HEK293 (cell line): ENCODE measurements around the gene SLC31A1.

Experiments
- CTCF ChIA-PET: fragments of 350-600 bp; formaldehyde crosslinking; extraction: SDS; loops from one replicate; lab custom pipeline; 2021; ENCODE audit warnings: antibody characterized with exemption; lab: Yijun Ruan, JAX
- POLR2A ChIA-PET: fragments of 300-600 bp; formaldehyde crosslinking; extraction: SDS; loops from one replicate; lab custom pipeline; 2020; ENCODE audit warnings: antibody characterized with exemption, inconsistent platforms; lab: Yijun Ruan, JAX
- H3K27ac ChIP-seq: fragments of 200-500 bp; sonication (Bioruptor generic); 2 replicates; pipeline ENCODE4 v1.5.1; 2014; ENCODE audit warnings: low read depth, low read length, control low read depth, inconsistent platforms; ENCODE audit errors: extremely low read depth
- H3K36me3 ChIP-seq, 2 experiments: fragments of 200-500 bp in 1 of 2; sonication (Bioruptor generic) in 1 of 2; 1 replicate in 1 of 2; 2 replicates in 1 of 2; pipeline ENCODE4 v1.5.1; 2014 to 2017; ENCODE audit warnings: inconsistent platforms in 2 of 2, low read length in 2 of 2; ENCODE audit not compliant: control insufficient read depth in 2 of 2, insufficient read depth in 1 of 2
- H3K4me1 ChIP-seq: fragments of 200-500 bp; sonication (Bioruptor generic); 2 replicates; pipeline ENCODE4 v1.5.1; 2014; ENCODE audit warnings: mild to moderate bottlenecking, low read length, inconsistent platforms; ENCODE audit not compliant: control insufficient read depth, insufficient read depth
- H3K4me3 ChIP-seq: 2 replicates; pipeline ENCODE4 v1.5.1; 2011; ENCODE audit warnings: low read depth, mild to moderate bottlenecking, control low read depth, low read length, moderate library complexity
- H3K9me3 ChIP-seq: fragments of 200-500 bp; sonication (Bioruptor generic); 2 replicates; pipeline ENCODE4 v1.5.1; 2014; ENCODE audit warnings: low read depth, low read length, inconsistent platforms; ENCODE audit not compliant: control insufficient read depth, insufficient read depth
- KLF9 ChIP-seq: fragments of 450-650 bp; formaldehyde crosslinking; IDR thresholded peaks from 2 replicates; pipeline ENCODE4 v1.5.1; 2016; ENCODE audit warnings: missing biosample characterization, missing genetic modification characterization, low read depth
- OVOL3 ChIP-seq: fragments of 450-650 bp; formaldehyde crosslinking; IDR thresholded peaks from 2 replicates; pipeline ENCODE4 v1.5.1; 2016; ENCODE audit warnings: missing biosample characterization, missing genetic modification characterization
- PRDM4 ChIP-seq: fragments of 450-650 bp; formaldehyde crosslinking; IDR thresholded peaks from 2 replicates; pipeline ENCODE4 v1.5.1; 2017; ENCODE audit warnings: missing biosample characterization, missing genetic modification characterization
- REPIN1 ChIP-seq: fragments of 450-650 bp; formaldehyde crosslinking; IDR thresholded peaks from 2 replicates; pipeline ENCODE4 v1.5.1; 2017; ENCODE audit warnings: missing biosample characterization, missing genetic modification characterization, low read depth
- YY1 ChIP-seq: fragments of 450-650 bp; formaldehyde crosslinking; IDR thresholded peaks from 2 replicates; pipeline ENCODE4 v1.5.1; 2018; ENCODE audit warnings: missing biosample characterization, missing genetic modification characterization
- ZBTB26 ChIP-seq: fragments of 450-650 bp; formaldehyde crosslinking; optimal IDR thresholded peaks from 2 replicates; pipeline ENCODE3; 2016; ENCODE audit warnings: missing biosample characterization, mild to moderate bottlenecking, missing genetic modification characterization
- ZFHX2 ChIP-seq: fragments of 450-650 bp; formaldehyde crosslinking; conservative IDR thresholded peaks from 2 replicates; pipeline ENCODE4 v1.5.1; 2016; ENCODE audit warnings: missing biosample characterization, missing genetic modification characterization
- ZIC2 ChIP-seq: fragments of 450-650 bp; formaldehyde crosslinking; IDR thresholded peaks from 2 replicates; pipeline ENCODE4 v1.5.1; 2016; ENCODE audit warnings: missing biosample characterization, missing genetic modification characterization
- ZNF132 ChIP-seq: fragments of 450-650 bp; formaldehyde crosslinking; IDR thresholded peaks from 2 replicates; pipeline ENCODE4 v1.5.1; 2017; ENCODE audit warnings: missing biosample characterization, missing genetic modification characterization, borderline replicate concordance
- ZNF366 ChIP-seq: fragments of 450-650 bp; formaldehyde crosslinking; conservative IDR thresholded peaks from 2 replicates; pipeline ENCODE4 v1.5.1; 2016; ENCODE audit warnings: missing biosample characterization, missing genetic modification characterization
- ZNF398 ChIP-seq: fragments of 450-650 bp; formaldehyde crosslinking; IDR thresholded peaks from 2 replicates; pipeline ENCODE4 v1.5.1; 2017; ENCODE audit warnings: missing biosample characterization, missing genetic modification characterization
- ZNF423 ChIP-seq: fragments of 450-650 bp; formaldehyde crosslinking; IDR thresholded peaks from 2 replicates; pipeline ENCODE4 v1.5.1; 2016; ENCODE audit warnings: missing biosample characterization, missing genetic modification characterization
- ZNF544 ChIP-seq: fragments of 450-650 bp; formaldehyde crosslinking; IDR thresholded peaks from 2 replicates; pipeline ENCODE4 v1.5.0; 2017; ENCODE audit warnings: missing biosample characterization, missing genetic modification characterization
- ZNF555 ChIP-seq: fragments of 450-650 bp; formaldehyde crosslinking; conservative IDR thresholded peaks from 2 replicates; pipeline ENCODE4 v1.5.1; 2017; ENCODE audit warnings: missing biosample characterization, mild to moderate bottlenecking, missing genetic modification characterization, inconsistent platforms
- ZNF768 ChIP-seq: fragments of 450-650 bp; formaldehyde crosslinking; IDR thresholded peaks from 2 replicates; pipeline ENCODE4 v1.5.1; 2018; ENCODE audit warnings: missing biosample characterization, mild to moderate bottlenecking, missing genetic modification characterization
- ZNF791 ChIP-seq: fragments of 450-650 bp; formaldehyde crosslinking; IDR thresholded peaks from 2 replicates; pipeline ENCODE4 v1.5.1; 2016; ENCODE audit warnings: missing biosample characterization, missing genetic modification characterization
- ZNF837 ChIP-seq: fragments of 450-650 bp; formaldehyde crosslinking; IDR thresholded peaks from 2 replicates; pipeline ENCODE4 v1.5.1; 2016; ENCODE audit warnings: missing biosample characterization, missing genetic modification characterization
- ZXDB ChIP-seq: fragments of 450-650 bp; formaldehyde crosslinking; IDR thresholded peaks from 2 replicates; pipeline ENCODE4 v1.5.1; 2016; ENCODE audit warnings: missing biosample characterization, missing genetic modification characterization
- TF ChIP-seq, protein P1 (sequence below): fragments of 450-650 bp; formaldehyde crosslinking; conservative IDR thresholded peaks from 2 replicates; pipeline ENCODE4 v1.5.1; 2016; ENCODE audit warnings: low read depth, missing biosample characterization, missing genetic modification characterization
- TF ChIP-seq, protein P2 (sequence below): fragments of 450-650 bp; formaldehyde crosslinking; IDR thresholded peaks from 2 replicates; pipeline ENCODE4 v1.5.1; 2016; ENCODE audit warnings: missing biosample characterization, missing genetic modification characterization

The SLC31A1 gene

GRCh38 chr9:113289091-113289490 lies 67.7 kb downstream of the SLC31A1 start:
- TF ChIP-seq PRDM4 (no peak), ZFHX2 (tag by site-specific recombination) (no peak), YY1 (tag by site-specific recombination) (no peak), ZNF791 (tag by site-specific recombination) (no peak), ZNF544 (tag by site-specific recombination) (no peak), ZNF768 (tag by site-specific recombination) (no peak), ZBTB26 (tag by site-specific recombination) (no peak), ZNF837 (tag by site-specific recombination) (no peak), ZNF132 (no peak), ZNF423 (tag by site-specific recombination) (no peak), OVOL3 (tag by site-specific recombination) (no peak), ZNF398 (tag by site-specific recombination) (no peak), KLF9 (tag by site-specific recombination) (no peak), ZIC2 (tag by site-specific recombination) (no peak)
- TF ChIP-seq, protein P1, sequence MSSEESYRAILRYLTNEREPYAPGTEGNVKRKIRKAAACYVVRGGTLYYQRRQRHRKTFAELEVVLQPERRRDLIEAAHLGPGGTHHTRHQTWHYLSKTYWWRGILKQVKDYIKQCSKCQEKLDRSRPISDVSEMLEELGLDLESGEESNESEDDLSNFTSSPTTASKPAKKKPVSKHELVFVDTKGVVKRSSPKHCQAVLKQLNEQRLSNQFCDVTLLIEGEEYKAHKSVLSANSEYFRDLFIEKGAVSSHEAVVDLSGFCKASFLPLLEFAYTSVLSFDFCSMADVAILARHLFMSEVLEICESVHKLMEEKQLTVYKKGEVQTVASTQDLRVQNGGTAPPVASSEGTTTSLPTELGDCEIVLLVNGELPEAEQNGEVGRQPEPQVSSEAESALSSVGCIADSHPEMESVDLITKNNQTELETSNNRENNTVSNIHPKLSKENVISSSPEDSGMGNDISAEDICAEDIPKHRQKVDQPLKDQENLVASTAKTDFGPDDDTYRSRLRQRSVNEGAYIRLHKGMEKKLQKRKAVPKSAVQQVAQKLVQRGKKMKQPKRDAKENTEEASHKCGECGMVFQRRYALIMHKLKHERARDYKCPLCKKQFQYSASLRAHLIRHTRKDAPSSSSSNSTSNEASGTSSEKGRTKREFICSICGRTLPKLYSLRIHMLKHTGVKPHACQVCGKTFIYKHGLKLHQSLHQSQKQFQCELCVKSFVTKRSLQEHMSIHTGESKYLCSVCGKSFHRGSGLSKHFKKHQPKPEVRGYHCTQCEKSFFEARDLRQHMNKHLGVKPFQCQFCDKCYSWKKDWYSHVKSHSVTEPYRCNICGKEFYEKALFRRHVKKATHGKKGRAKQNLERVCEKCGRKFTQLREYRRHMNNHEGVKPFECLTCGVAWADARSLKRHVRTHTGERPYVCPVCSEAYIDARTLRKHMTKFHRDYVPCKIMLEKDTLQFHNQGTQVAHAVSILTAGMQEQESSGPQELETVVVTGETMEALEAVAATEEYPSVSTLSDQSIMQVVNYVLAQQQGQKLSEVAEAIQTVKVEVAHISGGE, result no peak
- Histone ChIP-seq H3K27ac (no peak overlapping the region), H3K36me3 (peaks cover 49 to 95% of the 10 kb centered on the region in 2 experiments), H3K9me3 (no peaks in the 10 kb centered on the region), H3K4me3 (no peak overlapping the region), H3K4me1 (no peaks in the 10 kb centered on the region)
- ChIA-PET POLR2A (no interaction called here), CTCF (interaction anchor here (0.7 kb wide), 1 partner anchor 316 kb away, joined by 4 read pairs; no protein-coding TSS in a partner anchor)

GRCh38 chr9:113290052-113290607 lies 68.8 kb downstream of the SLC31A1 start:
- H3K9me3 ChIP-seq, result no peaks in the 10 kb centered on the region
- ChIA-PET POLR2A (interaction anchor here (0.6 to 1.1 kb wide), 3 partner anchors 15 to 979 kb away, joined by 3 to 6 read pairs (median 5); partner anchors contain the start of genes CDC26, PRPF4 and SLC31A2), CTCF (no interaction called here)
- H3K36me3 ChIP-seq, result peaks cover 42 to 86% of the 10 kb centered on the region in 2 experiments
- H3K27ac ChIP-seq, result no peak overlapping the region
- H3K4me1 ChIP-seq, result no peaks in the 10 kb centered on the region
- TF ChIP-seq ZNF366 (tag by site-specific recombination), result no peak
- TF ChIP-seq REPIN1, result no peak
- TF ChIP-seq ZNF555 (tag by site-specific recombination), result no peak
- TF ChIP-seq ZXDB, result no peak
- TF ChIP-seq, protein P2, sequence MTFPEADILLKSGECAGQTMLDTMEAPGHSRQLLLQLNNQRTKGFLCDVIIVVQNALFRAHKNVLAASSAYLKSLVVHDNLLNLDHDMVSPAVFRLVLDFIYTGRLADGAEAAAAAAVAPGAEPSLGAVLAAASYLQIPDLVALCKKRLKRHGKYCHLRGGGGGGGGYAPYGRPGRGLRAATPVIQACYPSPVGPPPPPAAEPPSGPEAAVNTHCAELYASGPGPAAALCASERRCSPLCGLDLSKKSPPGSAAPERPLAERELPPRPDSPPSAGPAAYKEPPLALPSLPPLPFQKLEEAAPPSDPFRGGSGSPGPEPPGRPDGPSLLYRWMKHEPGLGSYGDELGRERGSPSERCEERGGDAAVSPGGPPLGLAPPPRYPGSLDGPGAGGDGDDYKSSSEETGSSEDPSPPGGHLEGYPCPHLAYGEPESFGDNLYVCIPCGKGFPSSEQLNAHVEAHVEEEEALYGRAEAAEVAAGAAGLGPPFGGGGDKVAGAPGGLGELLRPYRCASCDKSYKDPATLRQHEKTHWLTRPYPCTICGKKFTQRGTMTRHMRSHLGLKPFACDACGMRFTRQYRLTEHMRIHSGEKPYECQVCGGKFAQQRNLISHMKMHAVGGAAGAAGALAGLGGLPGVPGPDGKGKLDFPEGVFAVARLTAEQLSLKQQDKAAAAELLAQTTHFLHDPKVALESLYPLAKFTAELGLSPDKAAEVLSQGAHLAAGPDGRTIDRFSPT (tag by site-specific recombination), result no peak
- no peak for TF ChIP-seq KLF9 (tag by site-specific recombination)
- no peak overlapping the region for H3K4me3 ChIP-seq
